HepG2 (cell line): ENCODE data around the gene B4GALT4. TPM values are rescaled to one million over a fixed set of nuclear protein-coding genes. Genes with fewer than 3 reads are reported as not detected.

Source experiments
- ATAC-seq: fragments of 200-7000 bp; cut with Tn5 transposase; 3 replicates; pipeline ENCODE4 v1.9.1; 2020; ENCODE audit warnings: mild to moderate bottlenecking, moderate library complexity
- BruUV-seq: library from RNA; stranded (reverse); fragments of 400-500 nt; replicated peaks from 2 replicates; lab custom pipeline; 2021; lab: Mats Ljungman, UMichigan
- CTCF ChIA-PET: fragments of 300-600 bp; formaldehyde crosslinking; extraction: SDS; loops from one replicate; lab custom pipeline; 2021; ENCODE audit warnings: low total read pairs, inconsistent platforms, low intra/inter-chr PET ratio; lab: Yijun Ruan, JAX
- POLR2A ChIA-PET: fragments of 350-600 bp; sonication (Branson Sonifier 250); formaldehyde crosslinking; loops from one replicate; lab custom pipeline; 2020; ENCODE audit warnings: antibody characterized with exemption, inconsistent platforms; lab: Yijun Ruan, JAX
- DNase-seq: peaks from one replicate; pipeline ENCODE4 v3.0.0-alpha.2; 2015; ENCODE audit warnings: low spot score
- FAIRE-seq: peaks from 3 replicates; lab custom pipeline; 2011; peaks lifted over from hg19 to GRCh38; lab: Jason Lieb, UNC
- H2AFZ ChIP-seq: one replicate; pipeline ENCODE4 v1.6.1; 2011; ENCODE audit warnings: low read length, inconsistent platforms
- H3K27ac ChIP-seq: fragments of 300-600 bp; 3 replicates; pipeline ENCODE4 v1.8.0; 2011; ENCODE audit warnings: mixed run types, mild to moderate bottlenecking, mixed read lengths, low read length, inconsistent platforms; ENCODE audit not compliant: insufficient read depth; ENCODE audit errors: extremely low read length
- H3K27me3 ChIP-seq, 2 experiments: fragments of 200-600 bp in 1 of 2; 2 replicates in 1 of 2; 3 replicates in 1 of 2; pipeline versions ENCODE4 v1.6.0 to v1.8.0; 2011; ENCODE audit warnings: low read length in 2 of 2, mild to moderate bottlenecking in 2 of 2, moderate library complexity in 2 of 2, inconsistent platforms in 1 of 2; ENCODE audit not compliant: insufficient read depth in 2 of 2, control insufficient read depth in 1 of 2
- H3K36me3 ChIP-seq, 2 experiments: fragments of 200-600 bp in 1 of 2; replicated peaks in 1 of 2; 2 replicates in 1 of 2; 3 replicates in 1 of 2; pipeline versions ENCODE4 v1.5.1 to v1.8.0; 2011; ENCODE audit warnings: low read length in 2 of 2, inconsistent platforms in 1 of 2; ENCODE audit not compliant: insufficient read depth in 2 of 2, control insufficient read depth in 1 of 2
- H3K4me1 ChIP-seq: 2 replicates; pipeline ENCODE4 v1.5.1; 2012; ENCODE audit warnings: low read length, inconsistent platforms; ENCODE audit not compliant: insufficient read depth
- H3K4me2 ChIP-seq: 2 replicates; pipeline ENCODE4 v1.6.0; 2011; ENCODE audit warnings: low read depth, low read length, inconsistent platforms
- H3K4me3 ChIP-seq, 3 experiments: fragments of 200-600 bp in 1 of 3; sonication (generic), shearing (Covaris generic) in 1 of 3; replicated peaks in 1 of 3; 2 replicates each; pipeline ENCODE4 v1.5.1; 2011 to 2016; ENCODE audit warnings: low read length in 3 of 3, inconsistent platforms in 2 of 3, low read depth in 2 of 3, mild to moderate bottlenecking in 2 of 3, control low read depth in 1 of 3, mixed read lengths in 1 of 3; ENCODE audit not compliant: insufficient read depth in 1 of 3
- H3K79me2 ChIP-seq: one replicate; pipeline ENCODE4 v1.6.1; 2011; ENCODE audit warnings: low read length, inconsistent platforms; ENCODE audit not compliant: insufficient read depth
- H3K9ac ChIP-seq: 2 replicates; pipeline ENCODE4 v1.6.0; 2011; ENCODE audit warnings: mild to moderate bottlenecking, low read depth, low read length, inconsistent platforms; ENCODE audit not compliant: insufficient read depth
- H3K9me3 ChIP-seq: 2 replicates; pipeline ENCODE4 v1.5.1; 2012; ENCODE audit warnings: mild to moderate bottlenecking, low read length
- H4K20me1 ChIP-seq: 2 replicates; pipeline ENCODE4 v1.6.0; 2011; ENCODE audit warnings: inconsistent platforms, mild to moderate bottlenecking, low read length, moderate library complexity; ENCODE audit not compliant: insufficient read depth
- RFXAP ChIP-seq: sonication (generic); formaldehyde crosslinking; IDR thresholded peaks from 2 replicates; pipeline ENCODE4 v1.4.0; 2020; ENCODE audit warnings: missing genetic modification reagents, borderline replicate concordance
- RXRB ChIP-seq: IDR thresholded peaks from 2 replicates; pipeline ENCODE4 v1.6.1; 2016; ENCODE audit warnings: borderline replicate concordance, missing genetic modification reagents, missing compliant biosample characterization
- SMAD1 ChIP-seq: sonication (generic); formaldehyde crosslinking; IDR thresholded peaks from 2 replicates; pipeline ENCODE4 v1.4.0; 2020; ENCODE audit warnings: missing genetic modification reagents, low read depth, mild to moderate bottlenecking, borderline replicate concordance
- THAP9 ChIP-seq: sonication (generic); formaldehyde crosslinking; IDR thresholded peaks from 2 replicates; pipeline ENCODE4; 2020; ENCODE audit warnings: missing genetic modification reagents, mild to moderate bottlenecking, borderline replicate concordance
- YEATS4 ChIP-seq: sonication (generic); formaldehyde crosslinking; IDR thresholded peaks from 2 replicates; pipeline ENCODE4 v1.4.0; 2020; ENCODE audit warnings: missing genetic modification reagents, borderline replicate concordance
- ZNF747 ChIP-seq: sonication (generic); formaldehyde crosslinking; IDR thresholded peaks from 2 replicates; pipeline ENCODE4 v1.8.1; 2023; ENCODE audit warnings: missing genetic modification reagents, mild to moderate bottlenecking, borderline replicate concordance
- ZSCAN29 ChIP-seq: sonication (generic); formaldehyde crosslinking; conservative IDR thresholded peaks from 2 replicates; pipeline ENCODE4 v1.4.0; 2020; ENCODE audit warnings: mild to moderate bottlenecking, missing genetic modification reagents
- in situ Hi-C: cut with HindIII; loops from 2 replicates; pipeline ENCODE4 v1.10.0; 2017; ENCODE audit warnings: low pct_unique_long_range_greater_than_20kb; ENCODE audit not compliant: extremely low pct_ligation_motif_present
- intact Hi-C: fragments of 100-400 bp; cut with micrococcal nuclease; formaldehyde crosslinking; loops from one replicate; pipeline ENCODE4 v1.10.0; 2022; ENCODE audit not compliant: unreplicated experiment
- polyA plus RNA-seq, 8 experiments: library from polyadenylated mRNA; depleted of rRNA in 3 of 8; stranded (reverse) in 7 of 8; unstranded in 1 of 8; fragments of >200 nt; fragmentation: Illumina TruSeq in 4 of 8; extraction: Trizol in 4 of 8; gene quantifications; 2 replicates each; pipeline versions ENCODE4 v1.2.1 to v1.2.3, GENCODE V29; 2011 to 2016; ENCODE audit warnings: low read depth in 4 of 8, missing spikeins in 1 of 8, mixed read lengths in 1 of 8; ENCODE audit not compliant: insufficient read depth in 1 of 8
- total RNA-seq, 5 experiments: library from RNA; depleted of rRNA; stranded (reverse); fragments of >200 nt; fragmentation: Illumina TruSeq; extraction: Trizol; gene quantifications; 2 replicates each; pipeline ENCODE4 v1.2.3, GENCODE V29; 2016; ENCODE audit warnings: low read depth in 1 of 5

Gene B4GALT4
- total and polyA plus RNA-seq, 2 of the 13 experiments (the other 11 are each of a cell fraction or from before 2014, with no cell fraction given), result 16.9 to 29.0 TPM

- Histone ChIP-seq H3K4me3 (no peak overlapping the region), H2AFZ (no peak overlapping the region), H3K4me1 (peaks cover 19% of the 10 kb centered on the region), H4K20me1 (no peaks in the 10 kb centered on the region), H3K79me2 (peaks cover 16% of the 10 kb centered on the region), H3K9ac (no peak overlapping the region), H3K27me3 (no peaks in the 10 kb centered on the region), H3K9me3 (peaks cover 5% of the 10 kb centered on the region; the same call in 1 of the 2 replicates), H3K27ac (no peak overlapping the region), H3K4me2 (no peak overlapping the region), H3K36me3 (no peaks in the 10 kb centered on the region)
- intact Hi-C loops (no loop called here), in situ Hi-C loops (no loop called here)
- no peak for ATAC-seq
- DNase-seq, result no peak
- no TSS peak for BruUV-seq
- TF ChIP-seq RXRB (CRISPR knock-in tag), result no peak
- TF ChIP-seq ZNF747 (CRISPR knock-in tag), result no peak
- TF ChIP-seq ZSCAN29, result no peak
- TF ChIP-seq SMAD1 (CRISPR knock-in tag), result no peak
- no peak for TF ChIP-seq RFXAP (CRISPR knock-in tag)
- no peak for TF ChIP-seq THAP9 (CRISPR knock-in tag)
- no peak for TF ChIP-seq YEATS4
- no peak for FAIRE-seq
- POLR2A ChIA-PET, result no interaction called here
- CTCF ChIA-PET, result no interaction called here
These were observed 3.0 kb upstream of the B4GALT4 start for GRCh38 chr3:119243712-119244111.
